ENCODE measurements around the gene OR5V1. TPM values are rescaled to one million over a fixed set of nuclear protein-coding genes. Genes with fewer than 3 reads are reported as not detected.

Gene OR5V1
- polyA plus RNA-seq, 1 donor from 2014 or later, result not detected

GRCh38 chr6:29345380-29345779, 23.3 kb downstream of the OR5V1 start:
- H2AFZ ChIP-seq (ENCODE audit: low read depth, low read length), result no peak overlapping the region
- H3K27me3 ChIP-seq (ENCODE audit: insufficient read depth, low read depth, low read length), result no peaks in the 10 kb centered on the region
- no peaks in the 10 kb centered on the region for H3F3A ChIP-seq (ENCODE audit: insufficient read depth, low read length, poor library complexity, severe bottlenecking)
- H3K79me2 ChIP-seq (replicated peaks; ENCODE audit: insufficient read depth, low read length), result no peaks in the 10 kb centered on the region
- no peaks in the 10 kb centered on the region for H3K9me2 ChIP-seq (ENCODE audit: insufficient read depth, low read length)
- H3K9me3 ChIP-seq (ENCODE audit: low read length), result no peaks in the 10 kb centered on the region
- H3K4me2 ChIP-seq (ENCODE audit: low read length), result no peak overlapping the region
- no peaks in the 10 kb centered on the region for H3K36me3 ChIP-seq (ENCODE audit: insufficient read depth, low read length)
- no peak for TF ChIP-seq RAD21 (conservative IDR thresholded peaks at IDR 0.05)
- no peak for TF ChIP-seq REST (IDR thresholded peaks at IDR 0.05; ENCODE audit: borderline replicate concordance)
- no peak for TF ChIP-seq TAF1 (IDR thresholded peaks at IDR 0.05; ENCODE audit: low read depth)
- TF ChIP-seq EP300 (conservative IDR thresholded peaks at IDR 0.05; ENCODE audit: poor library complexity, severe bottlenecking), result no peak
- TF ChIP-seq MXI1 (conservative IDR thresholded peaks at IDR 0.05; ENCODE audit: poor library complexity, severe bottlenecking), result no peak
- no peak for TF ChIP-seq SMC3 (conservative IDR thresholded peaks at IDR 0.05; ENCODE audit: poor library complexity)
- TF ChIP-seq EZH2 (IDR thresholded peaks at IDR 0.05; ENCODE audit: borderline replicate concordance, insufficient read depth, low read length, poor library complexity, severe bottlenecking), result no peak
- TF ChIP-seq CTCF (IDR thresholded peaks at IDR 0.05; ENCODE audit: poor library complexity, severe bottlenecking), result no peak
- TF ChIP-seq POLR2AphosphoS5 (IDR thresholded peaks at IDR 0.05), result no peak
- H3K9ac ChIP-seq (ENCODE audit: low read length), result no peak overlapping the region
- H3K27ac ChIP-seq (ENCODE audit: low read length), result no peak overlapping the region
- no peaks in the 10 kb centered on the region for H4K20me1 ChIP-seq (ENCODE audit: insufficient read depth)
- H3K4me3 ChIP-seq (ENCODE audit: low read length), result no peak overlapping the region

- no peaks in the 10 kb centered on the region for H4K20me1 ChIP-seq (ENCODE audit: insufficient read depth)
- no peaks in the 10 kb centered on the region for H3K36me3 ChIP-seq (ENCODE audit: insufficient read depth, low read length)
- H3K9ac ChIP-seq (ENCODE audit: low read length), result no peak overlapping the region
- no peaks in the 10 kb centered on the region for H3F3A ChIP-seq (ENCODE audit: insufficient read depth, low read length, poor library complexity, severe bottlenecking)
- no peak overlapping the region for H3K27ac ChIP-seq (ENCODE audit: low read length)
- H3K27me3 ChIP-seq (ENCODE audit: insufficient read depth, low read depth, low read length), result no peaks in the 10 kb centered on the region
- H3K4me2 ChIP-seq (ENCODE audit: low read length), result no peak overlapping the region
- no peak overlapping the region for H2AFZ ChIP-seq (ENCODE audit: low read depth, low read length)
- no peak overlapping the region for H3K4me3 ChIP-seq (ENCODE audit: low read length)
- TF ChIP-seq SMC3 (conservative IDR thresholded peaks at IDR 0.05; ENCODE audit: poor library complexity), result no peak
- no peak for TF ChIP-seq MXI1 (conservative IDR thresholded peaks at IDR 0.05; ENCODE audit: poor library complexity, severe bottlenecking)
- TF ChIP-seq RAD21 (conservative IDR thresholded peaks at IDR 0.05), result no peak
- no peak for TF ChIP-seq REST (IDR thresholded peaks at IDR 0.05; ENCODE audit: borderline replicate concordance)
- TF ChIP-seq CTCF (IDR thresholded peaks at IDR 0.05; ENCODE audit: poor library complexity, severe bottlenecking), result no peak
- no peak for TF ChIP-seq EZH2 (IDR thresholded peaks at IDR 0.05; ENCODE audit: borderline replicate concordance, insufficient read depth, low read length, poor library complexity, severe bottlenecking)
- TF ChIP-seq EP300 (conservative IDR thresholded peaks at IDR 0.05; ENCODE audit: poor library complexity, severe bottlenecking), result no peak
- no peak for TF ChIP-seq TAF1 (IDR thresholded peaks at IDR 0.05; ENCODE audit: low read depth)
- TF ChIP-seq POLR2AphosphoS5 (IDR thresholded peaks at IDR 0.05), result no peak
- no peaks in the 10 kb centered on the region for H3K9me3 ChIP-seq (ENCODE audit: low read length)
- no peaks in the 10 kb centered on the region for H3K79me2 ChIP-seq (replicated peaks; ENCODE audit: insufficient read depth, low read length)
- no peaks in the 10 kb centered on the region for H3K9me2 ChIP-seq (ENCODE audit: insufficient read depth, low read length)
Observed at GRCh38 chr6:29336269-29336668, 32.4 kb downstream of the OR5V1 start.

All from neural cell (in vitro differentiated cells).